Measurements from ENCODE around the gene SUGCT.

SUGCT gene

GRCh38 chr7:40753455-40753854, 618.6 kb downstream of the SUGCT start:
- no peaks in the 10 kb centered on the region for H3K4me1 ChIP-seq (ENCODE audit: insufficient read depth, low read length, poor library complexity, severe bottlenecking)
- H3K4me2 ChIP-seq (ENCODE audit: low read depth, low read length, poor library complexity, severe bottlenecking): no peak overlapping the region
- no peaks in the 10 kb centered on the region for H3K9me2 ChIP-seq (replicated peaks; ENCODE audit: low read depth, low read length)
- H3K4me3 ChIP-seq (ENCODE audit: low read length, poor library complexity, severe bottlenecking): no peak overlapping the region
- no peaks in the 10 kb centered on the region for H3F3A ChIP-seq (ENCODE audit: low read depth)
- H3K9ac ChIP-seq (ENCODE audit: low read depth, low read length, poor library complexity, severe bottlenecking): no peak overlapping the region
- TF ChIP-seq EZH2phosphoT487 (IDR thresholded peaks at IDR 0.05; ENCODE audit: borderline replicate concordance): no peak
- no peak for TF ChIP-seq CTCF (conservative IDR thresholded peaks at IDR 0.05; ENCODE audit: low read length)
- no peaks in the 10 kb centered on the region for H3K9me3 ChIP-seq (ENCODE audit: insufficient read depth, low read depth, low read length)
- peaks cover 25% of the 10 kb centered on the region for H3K27me3 ChIP-seq (ENCODE audit: insufficient read depth, low read length, poor library complexity, severe bottlenecking)
- no peak overlapping the region for H2AFZ ChIP-seq (ENCODE audit: low read length)
- no peaks in the 10 kb centered on the region for H4K20me1 ChIP-seq (ENCODE audit: insufficient read depth, low read length, poor library complexity, severe bottlenecking)
- H3K36me3 ChIP-seq (ENCODE audit: insufficient read depth, low read length): no peaks in the 10 kb centered on the region
- H3K79me2 ChIP-seq (ENCODE audit: insufficient read depth, low read length): no peaks in the 10 kb centered on the region

- Histone ChIP-seq H3K36me3 (ENCODE audit: insufficient read depth, low read length) (no peaks in the 10 kb centered on the region), H3K4me1 (ENCODE audit: insufficient read depth, low read length, poor library complexity, severe bottlenecking) (no peaks in the 10 kb centered on the region), H3K9me2 (replicated peaks; ENCODE audit: low read depth, low read length) (no peaks in the 10 kb centered on the region), H3K4me2 (ENCODE audit: low read depth, low read length, poor library complexity, severe bottlenecking) (no peak overlapping the region), H3K4me3 (ENCODE audit: low read length, poor library complexity, severe bottlenecking) (no peak overlapping the region), H3K27me3 (ENCODE audit: insufficient read depth, low read length, poor library complexity, severe bottlenecking) (peaks cover 15% of the 10 kb centered on the region), H3K79me2 (ENCODE audit: insufficient read depth, low read length) (no peaks in the 10 kb centered on the region), H4K20me1 (ENCODE audit: insufficient read depth, low read length, poor library complexity, severe bottlenecking) (no peaks in the 10 kb centered on the region), H2AFZ (ENCODE audit: low read length) (no peak overlapping the region), H3K9ac (ENCODE audit: low read depth, low read length, poor library complexity, severe bottlenecking) (no peak overlapping the region), H3F3A (ENCODE audit: low read depth) (no peaks in the 10 kb centered on the region), H3K9me3 (ENCODE audit: insufficient read depth, low read depth, low read length) (no peaks in the 10 kb centered on the region)
- TF ChIP-seq CTCF (conservative IDR thresholded peaks at IDR 0.05; ENCODE audit: low read length) (no peak), EZH2phosphoT487 (IDR thresholded peaks at IDR 0.05; ENCODE audit: borderline replicate concordance) (no peak)
These were observed 620.6 kb downstream of the SUGCT start for GRCh38 chr7:40755438-40755837.

- TF ChIP-seq CTCF (conservative IDR thresholded peaks at IDR 0.05; ENCODE audit: low read length) (no peak), EZH2phosphoT487 (IDR thresholded peaks at IDR 0.05; ENCODE audit: borderline replicate concordance) (no peak)
- no peaks in the 10 kb centered on the region for H3F3A ChIP-seq (ENCODE audit: low read depth)
- H4K20me1 ChIP-seq (ENCODE audit: insufficient read depth, low read length, poor library complexity, severe bottlenecking): no peaks in the 10 kb centered on the region
- no peaks in the 10 kb centered on the region for H3K36me3 ChIP-seq (ENCODE audit: insufficient read depth, low read length)
- H3K9ac ChIP-seq (ENCODE audit: low read depth, low read length, poor library complexity, severe bottlenecking): no peak overlapping the region
- peaks cover 9% of the 10 kb centered on the region for H3K27me3 ChIP-seq (ENCODE audit: insufficient read depth, low read length, poor library complexity, severe bottlenecking)
- H3K9me2 ChIP-seq (replicated peaks; ENCODE audit: low read depth, low read length): no peaks in the 10 kb centered on the region
- H3K4me2 ChIP-seq (ENCODE audit: low read depth, low read length, poor library complexity, severe bottlenecking): no peak overlapping the region
- no peak overlapping the region for H3K4me3 ChIP-seq (ENCODE audit: low read length, poor library complexity, severe bottlenecking)
- no peaks in the 10 kb centered on the region for H3K4me1 ChIP-seq (ENCODE audit: insufficient read depth, low read length, poor library complexity, severe bottlenecking)
- no peaks in the 10 kb centered on the region for H3K79me2 ChIP-seq (ENCODE audit: insufficient read depth, low read length)
- no peak overlapping the region for H2AFZ ChIP-seq (ENCODE audit: low read length)
- H3K9me3 ChIP-seq (ENCODE audit: insufficient read depth, low read depth, low read length): no peaks in the 10 kb centered on the region
These were observed 622.3 kb downstream of the SUGCT start for GRCh38 chr7:40757109-40757508.
